Upper lobe of right lung (tissue), 1 donor: ENCODE data around the gene NBPF11. TPM values are rescaled to one million over a fixed set of nuclear protein-coding genes. Genes with fewer than 3 reads are reported as not detected.
"Not testable (repeated sequence)": the region's sequence is repeated elsewhere in the genome, so short reads cannot be mapped to it uniquely, and the experiment has no call there.

Source experiments
- ATAC-seq: fragments of 200-7000 bp; cut with Tn5 transposase; one replicate; pipeline ENCODE4 v1.9.1; 2020; ENCODE audit warnings: mild to moderate bottlenecking, moderate library complexity
- DNase-seq: peaks from one replicate; pipeline ENCODE4 v3.0.0-alpha.2; 2020
- H3K27ac ChIP-seq: fragments of 200-600 bp; one replicate; pipeline ENCODE4 v1.8.0; 2022
- H3K27me3 ChIP-seq: fragments of 200-600 bp; one replicate; pipeline ENCODE4 v1.8.0; 2022; ENCODE audit warnings: mild to moderate bottlenecking
- H3K36me3 ChIP-seq: fragments of 200-600 bp; one replicate; pipeline ENCODE4 v1.8.0; 2022
- H3K4me1 ChIP-seq: fragments of 200-600 bp; one replicate; pipeline ENCODE4 v1.8.0; 2022
- H3K4me3 ChIP-seq: fragments of 200-600 bp; one replicate; pipeline ENCODE4 v1.8.0; 2022; ENCODE audit warnings: mild to moderate bottlenecking
- H3K9me3 ChIP-seq: fragments of 200-600 bp; one replicate; pipeline ENCODE4 v1.8.0; 2022
- CTCF ChIP-seq: fragments of 200-600 bp; IDR thresholded peaks from one replicate; pipeline ENCODE4 v1.8.0; 2022; ENCODE audit warnings: antibody characterized with exemption
- intact Hi-C: fragments of 100-400 bp; cut with DNase I; formaldehyde crosslinking; loops from one replicate; pipeline ENCODE4 v1.11.0; 2022
- total RNA-seq: library from RNA; stranded (reverse); fragmentation: NEBNext Ultra II Directional; extraction: Animal tissue kit (Norgen Biotek cat#: 25700); gene quantifications from one replicate; pipeline ENCODE4 v1.2.1, GENCODE V29; 2021
- donor health status: DM: no; HTN: yes; CAD: no; lungs with severe emphysema.

Gene NBPF11
- total RNA-seq, 1 donor from 2014 or later: 14.9 TPM

DNA sequence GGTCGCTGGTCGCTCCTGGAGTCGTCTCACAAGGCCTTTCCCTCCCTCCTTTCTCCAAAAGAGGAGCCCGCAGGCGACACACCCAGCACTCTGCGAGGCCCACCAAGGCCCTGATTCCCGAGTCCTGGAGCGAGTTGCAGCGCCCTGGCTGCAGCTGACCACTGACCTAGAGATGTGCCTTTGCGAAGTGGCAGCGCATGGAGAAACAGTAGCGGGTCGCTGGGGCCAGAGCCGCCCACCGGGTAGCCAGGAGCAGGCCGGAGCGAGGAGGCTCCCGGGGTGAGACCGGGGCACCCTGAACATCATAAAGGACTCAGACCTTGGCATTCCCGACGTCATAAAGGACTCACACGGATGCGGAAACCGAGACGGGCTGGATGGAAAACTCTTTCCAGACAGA lies 10.3 kb upstream of the NBPF11 start:
- Histone ChIP-seq H3K9me3 (no peaks in the 10 kb centered on the region), H3K36me3 (no peaks in the 10 kb centered on the region), H3K27ac (no peak overlapping the region), H3K4me3 (no peak overlapping the region), H3K27me3 (peaks cover 16% of the 10 kb centered on the region), H3K4me1 (no peaks in the 10 kb centered on the region)
- DNase-seq (no peak), ATAC-seq (no peak)
- no peak for TF ChIP-seq CTCF
- intact Hi-C loops: no loop called here

GRCh38 chr1:148161053-148161901 lies 9.2 kb upstream of the NBPF11 start:
- DNase-seq (peak; percentile 65), ATAC-seq (peak; percentile 13)
- H3K9me3 ChIP-seq: no peaks in the 10 kb centered on the region
- intact Hi-C loops: no loop called here
- no peak overlapping the region for H3K27ac ChIP-seq
- no peaks in the 10 kb centered on the region for H3K36me3 ChIP-seq
- TF ChIP-seq CTCF: no peak
- H3K27me3 ChIP-seq: peaks cover 16% of the 10 kb centered on the region
- no peak overlapping the region for H3K4me3 ChIP-seq
- no peaks in the 10 kb centered on the region for H3K4me1 ChIP-seq

DNA sequence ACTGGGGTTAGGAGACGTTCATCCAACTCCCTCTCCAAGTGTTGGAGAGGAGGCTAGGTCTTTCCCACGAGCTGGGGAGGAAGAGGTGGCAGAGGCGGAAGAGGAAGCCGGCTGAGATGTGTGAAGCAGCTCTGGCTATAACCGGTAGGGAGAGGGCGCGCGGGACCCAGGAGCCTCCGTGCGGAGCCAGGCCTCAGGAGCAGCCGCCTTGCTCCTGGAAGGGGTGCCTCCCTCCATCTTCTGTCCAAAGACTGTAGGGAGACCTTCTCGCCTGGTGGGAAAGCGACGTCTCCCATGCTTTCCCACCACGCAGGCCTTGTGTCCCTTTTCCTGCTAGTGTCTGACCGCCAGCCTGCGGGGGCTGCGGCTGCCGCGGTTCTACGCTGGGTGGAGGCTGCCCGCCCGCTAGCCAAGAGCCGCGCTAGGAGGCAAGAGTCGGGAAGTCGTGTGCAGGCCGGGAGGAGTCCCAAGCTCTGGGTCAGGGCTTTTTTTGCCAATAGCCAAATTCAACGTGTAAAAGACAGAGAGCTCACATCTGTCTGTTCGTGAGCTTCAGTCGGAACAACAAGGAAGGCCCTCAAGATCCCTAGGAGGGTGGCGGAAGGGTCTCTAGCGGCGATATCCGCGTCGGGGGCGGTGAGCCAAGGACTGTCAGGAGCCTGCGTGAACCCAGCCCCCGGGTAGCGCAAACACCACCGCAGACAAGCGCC lies 8.4 kb upstream of the NBPF11 start:
- H3K4me1 ChIP-seq: no peaks in the 10 kb centered on the region
- no peak overlapping the region for H3K27ac ChIP-seq
- no peak for ATAC-seq
- H3K4me3 ChIP-seq: no peak overlapping the region
- no peak for DNase-seq
- peaks cover 16% of the 10 kb centered on the region for H3K27me3 ChIP-seq
- TF ChIP-seq CTCF: no peak
- intact Hi-C loops: no loop called here
- no peaks in the 10 kb centered on the region for H3K9me3 ChIP-seq
- no peaks in the 10 kb centered on the region for H3K36me3 ChIP-seq

GRCh38 chr1:148160048-148160342 lies 7.9 kb upstream of the NBPF11 start:
- H3K27me3 ChIP-seq: peaks cover 16% of the 10 kb centered on the region
- DNase-seq: no peak
- no peak overlapping the region for H3K4me3 ChIP-seq
- H3K27ac ChIP-seq: no peak overlapping the region
- ATAC-seq: no peak
- H3K36me3 ChIP-seq: no peaks in the 10 kb centered on the region
- intact Hi-C loops: no loop called here
- no peak for TF ChIP-seq CTCF
- no peaks in the 10 kb centered on the region for H3K4me1 ChIP-seq
- no peaks in the 10 kb centered on the region for H3K9me3 ChIP-seq

DNA sequence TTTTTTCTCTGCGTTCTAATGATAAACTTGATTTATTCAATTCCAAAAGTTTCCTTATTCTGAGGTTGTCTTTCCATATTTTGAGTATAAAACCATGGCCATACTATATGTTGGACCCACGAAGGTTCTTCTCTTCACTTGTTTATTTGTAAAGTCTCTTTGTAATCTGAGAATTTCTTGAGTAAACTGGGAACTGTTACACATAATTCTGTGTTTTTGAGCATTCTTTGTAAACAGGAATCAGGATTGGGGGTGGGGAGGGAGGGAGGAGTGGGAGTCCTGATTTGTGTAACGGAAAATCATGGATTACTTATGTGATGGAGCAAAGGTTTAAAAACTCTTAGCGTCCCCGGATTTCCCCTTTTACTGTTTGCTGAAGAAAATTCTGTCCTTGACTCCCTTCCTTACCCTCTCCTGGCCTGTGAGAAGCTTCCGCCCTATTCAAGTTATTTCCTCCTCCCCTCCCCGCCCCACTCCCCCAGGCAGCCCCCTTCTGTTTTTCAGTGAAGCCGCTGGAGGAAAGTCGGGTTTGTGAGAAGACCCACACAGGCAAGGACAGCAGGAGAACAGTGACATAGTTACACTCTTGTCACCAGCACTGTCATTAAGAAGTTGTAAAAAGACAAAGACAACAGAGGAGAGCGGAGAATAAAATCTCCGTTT lies 6.4 kb upstream of the NBPF11 start:
- Histone ChIP-seq H3K36me3 (no peaks in the 10 kb centered on the region), H3K9me3 (no peaks in the 10 kb centered on the region), H3K27ac (no peak overlapping the region), H3K27me3 (peaks cover 16% of the 10 kb centered on the region), H3K4me1 (no peaks in the 10 kb centered on the region), H3K4me3 (no peak overlapping the region)
- TF ChIP-seq CTCF: no peak
- intact Hi-C loops: no loop called here
- DNase-seq: no peak
- no peak for ATAC-seq

DNA sequence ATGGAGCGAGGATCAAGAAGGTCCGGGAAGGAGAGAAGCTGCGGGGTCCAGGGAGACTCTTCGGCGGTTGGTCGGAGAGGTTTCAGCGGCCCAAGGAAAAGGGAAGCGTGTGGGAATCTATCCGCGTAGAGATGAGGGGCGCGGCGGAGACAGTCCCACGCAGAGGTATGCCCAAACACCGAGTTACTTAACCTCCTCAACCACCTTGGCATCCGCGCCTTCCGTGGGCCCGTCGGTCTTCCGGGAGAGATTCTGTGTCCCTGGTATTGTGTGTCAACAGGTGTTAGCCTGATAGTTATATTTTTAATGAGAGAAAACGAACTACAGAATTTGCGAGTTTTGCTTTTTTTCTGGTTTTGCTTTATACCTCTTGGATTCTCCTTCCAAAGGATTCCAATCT lies 5.7 kb upstream of the NBPF11 start:
- ATAC-seq, H3K36me3 ChIP-seq, intact Hi-C loops, H3K27ac ChIP-seq, DNase-seq, H3K4me3 ChIP-seq, H3K4me1 ChIP-seq, H3K9me3 ChIP-seq: not testable (repeated sequence)
- H3K27me3 ChIP-seq: peaks cover 16% of the 10 kb centered on the region

DNA sequence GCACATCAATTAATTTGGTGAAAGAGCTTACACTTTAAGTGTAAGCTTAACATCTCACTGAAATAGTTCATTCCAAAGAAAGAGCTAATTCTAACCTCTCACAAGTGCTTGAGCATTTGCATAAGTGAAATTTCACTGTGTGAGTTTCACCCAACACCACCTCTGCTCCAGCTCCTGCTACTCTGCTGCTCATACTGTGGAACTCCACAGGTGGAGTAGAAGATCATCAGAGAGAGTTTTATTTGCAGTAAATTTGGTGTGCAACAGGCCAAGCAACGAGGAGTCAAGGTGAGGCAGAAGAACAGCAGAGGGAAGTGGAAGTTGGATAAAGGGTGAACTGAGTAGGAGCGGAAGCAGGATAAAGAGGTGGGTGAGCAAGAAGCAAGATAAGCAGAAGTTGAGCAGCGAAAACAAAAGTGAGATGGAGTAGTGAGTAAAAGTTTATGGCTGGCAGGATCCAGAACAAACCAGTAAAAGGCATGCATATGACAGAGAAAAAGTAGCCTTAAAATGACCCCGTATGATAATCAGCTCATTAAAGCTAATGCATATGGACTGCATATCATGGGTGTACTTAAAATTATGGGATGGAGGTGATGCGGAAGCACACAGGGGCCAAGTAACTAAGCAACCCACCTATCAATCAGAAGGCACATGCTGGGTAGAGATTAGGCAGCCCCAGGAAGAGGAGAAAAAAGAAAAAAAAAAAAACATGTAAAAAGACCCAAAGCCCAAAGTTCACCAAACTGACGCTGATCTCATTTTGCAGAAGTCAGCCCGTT lies 3.6 kb upstream of the NBPF11 start:
- not testable (repeated sequence) for H3K27ac ChIP-seq
- ATAC-seq: peak; percentile 7
- H3K27me3 ChIP-seq: peaks cover 16% of the 10 kb centered on the region

DNA sequence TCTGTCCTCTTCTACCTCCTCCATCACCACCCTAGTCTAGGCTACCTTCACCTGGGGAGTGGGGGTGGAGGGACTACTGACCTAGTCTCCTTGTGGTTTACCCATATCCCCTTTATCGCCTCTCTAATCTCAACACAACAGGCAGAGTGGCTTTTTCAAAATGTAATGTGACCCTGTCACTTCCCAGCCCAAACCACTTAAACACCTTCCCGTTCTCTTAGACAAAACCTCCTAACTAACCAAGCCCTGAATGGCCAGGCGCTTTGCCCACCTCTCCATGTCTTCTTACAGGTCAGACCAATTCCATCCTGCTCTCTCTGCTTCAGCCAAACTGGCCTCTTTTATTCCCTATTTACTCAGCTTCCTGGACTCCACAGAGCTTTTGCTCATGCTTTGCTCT lies 714 bp upstream of the NBPF11 start:
- ATAC-seq, H3K27ac ChIP-seq, H3K4me3 ChIP-seq, H3K9me3 ChIP-seq, intact Hi-C loops, H3K36me3 ChIP-seq, H3K4me1 ChIP-seq, H3K27me3 ChIP-seq, DNase-seq: not testable (repeated sequence)

More for the DNA sequence above, 3.6 kb upstream of the NBPF11 start:
- DNase-seq, H3K36me3 ChIP-seq, H3K9me3 ChIP-seq, H3K4me3 ChIP-seq, H3K4me1 ChIP-seq, intact Hi-C loops: not testable (repeated sequence)
